Midbrain (tissue), 1 donor: ENCODE measurements around the gene PXK.
"Not testable (repeated sequence)": the region's sequence is repeated elsewhere in the genome, so short reads cannot be mapped to it uniquely, and the experiment has no call there.

Experiments
- DNase-seq: peaks from one replicate; lab custom pipeline; 2025; lab: John Stamatoyannopoulos, UW

Gene PXK

GRCh38 chr3:58332575-58333188 lies at the start of gene PXK:
Gene PXK (plus strand): TSS chr3:58332892. CDS start chr3:58332989, 97 bp downstream.
- peak; percentile 81 for DNase-seq

DNA sequence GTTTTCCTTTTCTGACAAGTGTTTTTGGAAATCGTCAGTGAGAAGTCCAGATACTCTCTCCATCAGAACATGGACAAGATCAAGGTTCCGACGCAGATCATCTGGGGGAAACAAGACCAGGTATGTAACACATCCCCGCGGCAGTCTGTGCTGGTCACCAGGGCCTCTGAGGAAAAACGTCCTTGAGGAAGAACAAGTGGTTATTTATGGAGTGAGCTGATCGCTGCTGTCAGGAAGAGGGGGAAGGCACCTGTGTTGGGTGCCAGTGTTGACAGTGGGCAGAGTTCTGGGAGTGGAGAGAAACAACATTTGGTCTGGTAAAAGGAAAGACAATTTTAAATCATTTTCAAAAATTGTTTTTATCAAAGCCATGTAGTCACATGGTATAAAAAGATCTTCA lies 47.4 kb upstream of the PXK start:
- DNase-seq = no peak

- DNase-seq = peak; percentile 80
Measured at GRCh38 chr3:58287354-58287753, 45.3 kb upstream of the PXK start.

DNA sequence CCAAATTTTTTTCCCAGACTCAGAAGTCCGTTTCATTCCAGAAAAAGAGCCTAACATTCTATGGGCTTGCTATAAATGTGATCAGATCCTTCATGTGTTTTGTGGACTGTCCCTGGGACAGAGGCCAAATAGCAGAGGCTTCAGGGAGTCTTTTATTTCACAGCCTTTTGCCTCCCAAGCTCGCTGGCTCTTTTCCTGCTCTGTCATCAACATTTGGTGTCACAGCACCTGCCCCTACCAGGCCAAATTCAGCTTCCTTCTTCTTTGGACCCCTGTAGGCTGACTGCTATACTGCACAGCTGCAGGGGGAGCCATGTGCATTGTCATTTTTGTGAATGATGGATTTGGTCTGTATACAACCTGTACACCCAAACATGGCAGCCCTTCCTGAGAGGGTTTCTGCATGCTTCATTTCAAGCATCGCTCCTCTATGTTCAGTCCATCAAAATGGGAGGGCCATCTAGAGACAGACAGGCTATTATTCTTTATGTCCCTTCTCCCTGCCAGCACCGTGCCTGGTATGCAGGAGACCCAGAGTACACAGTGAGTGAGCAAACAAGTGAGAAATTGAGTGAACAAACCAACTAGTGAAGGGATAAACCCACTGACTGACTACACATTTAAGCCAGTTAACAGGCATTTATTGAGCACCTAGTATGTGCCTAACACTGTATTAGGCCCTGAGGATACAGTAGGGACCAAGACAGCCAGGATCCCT lies 44.5 kb upstream of the PXK start:
- DNase-seq = peak; percentile 29

DNA sequence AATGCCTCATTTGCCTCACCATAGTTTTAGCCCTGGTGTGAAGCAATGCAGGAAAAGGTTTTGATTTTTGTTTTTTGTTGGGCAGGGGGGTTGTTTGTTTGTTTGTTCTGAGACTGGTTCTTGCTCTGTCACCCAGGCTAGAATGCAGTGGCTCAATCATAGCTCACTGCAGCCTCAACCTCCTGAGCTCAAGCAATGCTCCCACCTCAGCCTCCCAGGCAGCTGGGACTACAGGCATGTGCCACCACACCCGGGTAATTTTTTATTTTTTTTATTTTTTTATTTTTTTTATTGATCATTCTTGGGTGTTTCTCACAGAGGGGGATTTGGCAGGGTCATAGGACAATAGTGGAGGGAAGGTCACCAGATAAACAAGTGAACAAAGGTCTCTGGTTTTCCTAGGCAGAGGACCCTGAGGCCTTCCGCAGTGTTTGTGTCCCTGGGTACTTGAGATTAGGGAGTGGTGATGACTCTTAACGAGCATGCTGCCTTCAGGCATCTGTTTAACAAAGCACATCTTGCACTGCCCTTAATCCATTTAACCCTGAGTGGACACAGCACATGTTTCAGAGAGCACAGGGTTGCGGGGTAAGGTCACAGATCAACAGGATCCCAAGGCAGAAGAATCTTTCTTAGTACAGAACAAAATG lies 43.6 kb upstream of the PXK start:
- not testable (repeated sequence) for DNase-seq

DNA sequence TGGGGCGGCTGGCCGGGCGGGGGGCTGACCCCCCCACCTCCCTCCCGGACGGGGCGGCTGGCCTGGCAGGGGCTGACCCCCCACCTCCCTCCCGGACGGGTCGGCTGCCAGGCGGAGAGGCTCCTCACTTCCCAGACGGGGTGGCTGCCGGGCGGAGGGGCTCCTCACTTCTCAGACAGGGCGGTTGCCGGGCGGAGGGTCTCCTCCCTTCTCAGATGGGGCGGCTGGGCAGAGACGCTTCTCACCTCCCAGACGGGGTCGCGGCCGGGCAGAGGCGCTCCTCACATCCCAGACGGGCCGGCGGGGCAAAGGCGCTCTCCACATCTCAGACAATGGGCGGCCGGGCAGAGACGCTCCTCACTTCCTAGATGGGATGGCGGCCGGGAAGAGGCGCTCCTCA lies 42.2 kb upstream of the PXK start:
- not testable (repeated sequence) for DNase-seq

GRCh38 chr3:58291671-58292338 lies 40.9 kb upstream of the PXK start:
- DNase-seq = no peak

- DNase-seq = no peak
Measured at GRCh38 chr3:58292866-58293265, 39.8 kb upstream of the PXK start.

DNA sequence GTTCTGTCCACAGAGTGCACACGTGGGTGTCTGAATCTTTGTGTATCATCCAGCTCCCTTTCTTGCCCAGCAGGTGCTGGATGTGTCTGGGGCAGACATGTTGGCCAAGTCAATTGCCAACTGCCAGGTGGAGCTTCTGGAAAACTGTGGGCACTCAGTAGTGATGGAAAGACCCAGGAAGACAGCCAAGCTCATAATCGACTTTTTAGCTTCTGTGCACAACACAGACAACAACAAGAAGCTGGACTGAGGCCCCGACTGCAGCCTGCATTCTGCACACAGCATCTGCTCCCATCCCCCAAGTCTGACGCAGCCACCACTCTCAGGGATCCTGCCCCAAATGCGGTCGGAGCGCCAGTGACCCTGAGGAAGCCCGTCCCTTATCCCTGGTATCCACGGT lies 39.2 kb upstream of the PXK start:
- peak; percentile 45 for DNase-seq

DNA sequence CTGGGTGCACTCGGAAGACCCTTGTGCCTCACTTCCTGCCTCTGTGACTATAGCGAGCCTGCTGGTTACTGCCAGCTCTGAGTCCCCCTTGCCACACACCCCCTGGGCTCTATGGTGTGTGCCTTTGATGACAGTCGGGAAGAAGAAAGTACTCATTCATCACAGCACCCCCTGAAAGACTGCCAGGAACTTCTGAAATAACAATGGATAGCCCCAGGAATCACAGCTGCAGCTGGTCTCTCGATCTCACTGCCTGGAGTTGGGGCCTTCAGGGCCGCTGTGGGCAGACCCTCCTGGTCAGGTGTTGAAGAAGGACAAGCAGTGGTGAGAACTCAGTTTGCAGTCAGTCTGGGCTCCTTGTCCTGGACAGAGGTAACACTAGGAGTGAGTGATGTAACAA lies 36.4 kb upstream of the PXK start:
- peak; percentile 85 for DNase-seq

DNA sequence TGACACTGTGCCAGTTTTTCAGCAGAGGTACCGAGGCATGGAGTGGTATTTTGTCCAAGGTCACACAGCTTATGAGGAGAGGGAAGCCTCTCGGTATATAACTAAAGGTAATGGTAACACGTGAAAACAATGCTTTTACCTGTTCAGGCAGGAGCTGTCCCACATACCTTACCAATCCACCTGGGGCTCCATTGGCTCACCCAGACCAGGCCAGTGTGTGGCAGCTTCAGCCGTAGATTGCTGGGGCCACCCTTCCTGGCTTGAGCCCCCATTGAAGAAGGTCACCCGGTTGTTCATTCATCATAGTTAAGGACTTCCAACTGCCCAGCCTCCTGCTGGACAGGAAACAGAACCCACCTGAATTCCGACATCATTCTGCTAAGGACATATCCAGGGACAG lies 35.8 kb upstream of the PXK start:
- DNase-seq = no peak

DNA sequence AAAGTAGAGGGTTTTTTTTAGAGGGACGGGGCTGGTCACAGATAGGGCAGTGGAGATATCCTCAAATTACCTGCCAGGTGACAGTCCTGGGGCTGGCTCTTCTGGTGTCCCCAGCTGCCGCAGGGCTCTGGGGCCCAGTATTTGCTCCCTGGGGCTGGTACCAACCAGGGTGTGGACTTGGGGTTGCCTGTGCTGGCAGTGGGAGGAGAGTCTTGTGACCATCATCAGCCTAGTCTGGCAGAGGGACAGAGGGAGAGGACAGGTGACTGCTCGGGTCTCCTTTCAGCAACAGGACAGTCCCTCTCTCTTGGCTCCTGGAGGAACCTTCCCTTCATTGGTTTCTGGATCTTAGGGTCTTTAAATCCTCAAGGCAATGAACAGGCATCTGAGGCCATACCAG lies 34.5 kb upstream of the PXK start:
- DNase-seq = no peak

DNA sequence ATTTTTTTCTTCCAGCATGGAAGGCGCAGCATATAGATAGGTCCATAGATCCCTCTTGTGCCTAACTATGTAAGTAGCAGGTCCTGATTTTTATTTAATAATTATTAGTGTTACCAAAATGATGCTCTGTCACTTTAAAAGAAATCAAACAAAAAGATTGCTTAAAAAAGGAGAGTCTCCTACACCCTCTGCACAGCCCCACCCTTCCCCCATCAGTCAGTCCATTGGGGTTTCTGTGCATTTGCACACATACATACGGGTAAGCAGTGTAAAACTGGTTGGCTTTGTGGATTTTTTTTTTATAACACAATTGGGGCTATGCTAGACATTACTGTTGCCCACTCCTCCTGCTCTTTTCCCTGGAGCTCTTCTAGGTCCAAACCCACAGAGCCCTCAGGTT lies 33.6 kb upstream of the PXK start:
- DNase-seq = no peak

GRCh38 chr3:58299839-58300516 lies 32.7 kb upstream of the PXK start:
- DNase-seq = peak; percentile 38

GRCh38 chr3:58305882-58306711 lies 26.6 kb upstream of the PXK start, which contains the start of the genes HTD2 and RPP14:
Gene HTD2 (plus strand): TSS chr3:58306520. CDS start chr3:58317614, 11,094 bp downstream.
Gene RPP14 (plus strand): TSS chr3:58306245. CDS start chr3:58310330, 4,085 bp downstream.
- DNase-seq = peak; percentile 96

GRCh38 chr3:58307639-58308215 lies 25.0 kb upstream of the PXK start:
- DNase-seq = no peak

GRCh38 chr3:58308728-58309127 lies 24.0 kb upstream of the PXK start:
- no peak for DNase-seq

DNA sequence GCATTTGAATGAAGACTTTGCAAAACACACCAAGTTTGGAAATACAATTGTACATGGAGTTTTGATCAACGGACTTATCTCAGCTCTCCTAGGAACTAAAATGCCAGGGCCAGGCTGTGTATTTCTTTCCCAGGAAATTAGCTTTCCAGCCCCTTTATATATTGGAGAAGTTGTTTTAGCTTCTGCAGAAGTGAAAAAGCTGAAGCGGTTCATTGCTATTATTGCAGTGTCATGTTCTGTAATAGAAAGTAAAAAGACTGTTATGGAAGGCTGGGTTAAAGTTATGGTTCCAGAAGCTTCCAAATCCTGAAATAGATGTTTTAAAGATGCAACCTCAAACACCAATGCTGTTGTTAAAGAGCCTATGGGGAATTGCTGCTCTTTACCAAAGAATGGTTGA lies 14.9 kb upstream of the PXK start:
- no peak for DNase-seq

DNA sequence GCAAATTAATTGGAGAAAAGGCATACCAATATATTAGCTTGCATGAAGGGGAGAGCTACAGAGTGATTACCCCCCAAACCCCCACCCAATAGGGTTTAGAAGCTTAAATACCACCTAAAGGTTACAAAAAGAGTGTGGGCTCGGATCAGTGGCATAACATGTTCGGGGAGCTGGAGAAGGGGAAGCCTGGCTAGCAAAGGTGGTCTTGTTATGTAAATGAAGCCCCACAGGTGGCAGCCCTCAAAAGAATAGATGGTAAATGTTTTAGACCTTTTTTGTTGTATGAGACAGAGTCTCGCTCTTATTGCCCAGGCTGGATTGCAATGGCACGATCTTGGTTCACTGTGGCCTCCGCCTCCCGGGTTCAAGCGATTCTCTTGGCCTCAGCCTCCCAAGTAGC lies 10.9 kb upstream of the PXK start:
- no peak for DNase-seq

- no peak for DNase-seq
Measured at GRCh38 chr3:58322793-58323192, 9.9 kb upstream of the PXK start.
